Endothelial cell of umbilical vein (primary cell): ENCODE measurements around the gene CAMK2N2. TPM values are rescaled to one million over a fixed set of nuclear protein-coding genes. Genes with fewer than 3 reads are reported as not detected.
"Not testable (repeated sequence)": the region's sequence is repeated elsewhere in the genome, so short reads cannot be mapped to it uniquely, and the experiment has no call there.

Source experiments
- BruUV-seq: library from RNA; stranded (reverse); fragments of 400-500 nt; replicated peaks from 2 replicates; lab custom pipeline; 2021; lab: Mats Ljungman, UMichigan
- CTCF ChIA-PET: fragments of 300-600, 350-600 bp; sonication (Branson Sonifier 250); formaldehyde crosslinking; loops from one replicate; lab custom pipeline; 2021; ENCODE audit warnings: antibody characterized with exemption, inconsistent platforms; lab: Charles Lee
- POLR2A ChIA-PET: fragments of 300-600, 350-600 bp; sonication (Branson Sonifier 250); formaldehyde crosslinking; loops from one replicate; lab custom pipeline; 2021; ENCODE audit warnings: antibody characterized with exemption, inconsistent platforms; lab: Charles Lee
- DNase-seq: peaks from one replicate; pipeline ENCODE4 v3.0.0-alpha.2; 2011; ENCODE audit warnings: low read depth, low spot score
- FAIRE-seq: peaks from 2 replicates; lab custom pipeline; 2011; peaks lifted over from hg19 to GRCh38; lab: Jason Lieb, UNC
- H2AFZ ChIP-seq: 2 replicates; pipeline ENCODE4 v1.6.0; 2012; ENCODE audit warnings: low read depth, low read length, control low read depth, inconsistent platforms
- H3K27ac ChIP-seq: 2 replicates; pipeline ENCODE4 v1.5.1; 2011; ENCODE audit warnings: low read depth, mild to moderate bottlenecking, control low read depth, low read length, moderate library complexity; ENCODE audit not compliant: insufficient read depth
- H3K27me3 ChIP-seq, 2 experiments: 2 replicates each; pipeline versions ENCODE4 v1.6.0 to v1.6.1; 2011; ENCODE audit warnings: low read length in 2 of 2, mixed read lengths in 1 of 2; ENCODE audit not compliant: control insufficient read depth in 2 of 2, insufficient read depth in 2 of 2
- H3K36me3 ChIP-seq, 2 experiments: 2 replicates in 1 of 2; 3 replicates in 1 of 2; pipeline ENCODE4 v1.5.1; 2011; ENCODE audit warnings: low read length in 2 of 2, mild to moderate bottlenecking in 1 of 2, moderate library complexity in 1 of 2; ENCODE audit not compliant: control insufficient read depth in 2 of 2, insufficient read depth in 2 of 2; ENCODE audit errors: extremely low read depth in 1 of 2
- H3K4me1 ChIP-seq: 3 replicates; pipeline ENCODE4 v1.5.1; 2011; ENCODE audit warnings: mild to moderate bottlenecking, low read length; ENCODE audit not compliant: control insufficient read depth, insufficient read depth; ENCODE audit errors: extremely low read depth
- H3K4me2 ChIP-seq: 2 replicates; pipeline ENCODE4 v1.6.1; 2011; ENCODE audit warnings: low read length, control low read depth, mixed read lengths; ENCODE audit not compliant: insufficient read depth
- H3K4me3 ChIP-seq, 3 experiments: fragments of 200-600 bp in 1 of 3; sonication (generic), shearing (Covaris generic) in 1 of 3; replicated peaks in 1 of 3; 2 replicates each; pipeline ENCODE4 v1.5.1; 2011 to 2016; ENCODE audit warnings: control low read depth in 3 of 3, low read length in 3 of 3, mild to moderate bottlenecking in 2 of 3, inconsistent platforms in 1 of 3, low read depth in 1 of 3, moderate library complexity in 1 of 3; ENCODE audit not compliant: insufficient read depth in 1 of 3
- H3K79me2 ChIP-seq: 2 replicates; pipeline ENCODE4 v1.6.0; 2012; ENCODE audit warnings: low read length, inconsistent platforms; ENCODE audit not compliant: control insufficient read depth, insufficient read depth
- H3K9ac ChIP-seq: replicated peaks from 2 replicates; pipeline ENCODE3; 2011; ENCODE audit warnings: low read length, control low read depth; ENCODE audit not compliant: insufficient read depth; ENCODE audit errors: extremely low read depth
- H3K9me1 ChIP-seq: replicated peaks from 3 replicates; pipeline ENCODE4 v1.6.0; 2011; ENCODE audit warnings: mild to moderate bottlenecking, low read length; ENCODE audit not compliant: control insufficient read depth, insufficient read depth; ENCODE audit errors: extremely low read depth
- H3K9me3 ChIP-seq: replicated peaks from 2 replicates; pipeline ENCODE4 v1.5.1; 2012; ENCODE audit warnings: low read length, inconsistent platforms; ENCODE audit not compliant: control insufficient read depth, insufficient read depth
- H4K20me1 ChIP-seq: replicated peaks from 2 replicates; pipeline ENCODE3; 2011; ENCODE audit warnings: mild to moderate bottlenecking, low read length; ENCODE audit not compliant: control insufficient read depth, insufficient read depth; ENCODE audit errors: extremely low read depth
- CTCF ChIP-seq, 2 donors: IDR thresholded peaks; 1 replicate in 1 of 2; 2 replicates in 1 of 2; pipeline ENCODE4 v1.5.1; 2011; ENCODE audit warnings: low read length in 2 of 2, mild to moderate bottlenecking in 2 of 2, moderate library complexity in 2 of 2, control low read depth in 1 of 2, inconsistent platforms in 1 of 2, low read depth in 1 of 2; ENCODE audit not compliant: insufficient read depth in 1 of 2; ENCODE audit errors: extremely low read depth in 1 of 2
- EZH2 ChIP-seq: IDR thresholded peaks from 2 replicates; pipeline ENCODE4 v1.6.1; 2012; ENCODE audit warnings: borderline replicate concordance, low read depth, mild to moderate bottlenecking, moderate library complexity, low read length, inconsistent platforms; ENCODE audit not compliant: severe bottlenecking
- FOS ChIP-seq: IDR thresholded peaks from 2 replicates; pipeline ENCODE4 v1.6.1; 2011; ENCODE audit warnings: mild to moderate bottlenecking, low read length, moderate library complexity, borderline replicate concordance; ENCODE audit not compliant: insufficient read depth
- JUN ChIP-seq: IDR thresholded peaks from 2 replicates; pipeline ENCODE4 v1.6.1; 2011; ENCODE audit warnings: borderline replicate concordance, low read depth; ENCODE audit not compliant: insufficient read length, insufficient read depth
- MYC ChIP-seq: IDR thresholded peaks from one replicate; pipeline ENCODE4 v1.6.1; 2011; ENCODE audit warnings: mild to moderate bottlenecking, low read depth, low read length
- POLR2A ChIP-seq: IDR thresholded peaks from 2 replicates; pipeline ENCODE4 v1.6.1; 2012; ENCODE audit warnings: low read depth, mild to moderate bottlenecking, control low read depth, low read length
- POLR2AphosphoS5 ChIP-seq: IDR thresholded peaks from 2 replicates; pipeline ENCODE4 v1.6.1; 2012; ENCODE audit warnings: low read depth, mild to moderate bottlenecking, control low read depth, low read length, moderate library complexity; ENCODE audit not compliant: insufficient read depth
- dilution Hi-C: fragments of 300-500 bp; cut with MboI; formaldehyde crosslinking; loops from one replicate; pipeline ENCODE4 v1.15.0; 2019; ENCODE audit warnings: low sequenced_read_pairs; ENCODE audit not compliant: extremely low pct_ligation_motif_present
- intact Hi-C: fragments of 100-400 bp; cut with micrococcal nuclease; formaldehyde crosslinking; loops from one replicate; pipeline ENCODE4 v1.10.0; 2022
- polyA plus RNA-seq, 4 experiments: library from polyadenylated mRNA; depleted of rRNA in 3 of 4; stranded (reverse) in 3 of 4; unstranded in 1 of 4; fragments of >200 nt; gene quantifications; 2 replicates each; pipeline versions ENCODE4 v1.2.1 to v1.2.3, GENCODE V29; 2011 to 2012; ENCODE audit warnings: missing spikeins in 1 of 4
- total RNA-seq: library from RNA; stranded (reverse); gene quantifications from 2 replicates; pipeline ENCODE4 v1.2.3, GENCODE V29; 2021
- TF ChIP-seq, protein P1 (sequence below): IDR thresholded peaks from 2 replicates; pipeline ENCODE4 v1.6.1; 2011; ENCODE audit not compliant: insufficient read depth, insufficient read length

CAMK2N2 gene
- total and polyA plus RNA-seq, 2 donors (not counting 3 experiments of a cell fraction or from before 2014, with no cell fraction given): 0.11 TPM; not detected in 1

GRCh38 chr3:184272269-184272668 lies 10.9 kb upstream of the CAMK2N2 start:
- Histone ChIP-seq H3K9me1 (no peaks in the 10 kb centered on the region), H3K27ac (no peak overlapping the region), H3K4me2 (no peak overlapping the region), H2AFZ (no peak overlapping the region), H3K9ac (no peak overlapping the region), H3K4me3 (no peak overlapping the region), H4K20me1 (no peaks in the 10 kb centered on the region), H3K4me1 (no peaks in the 10 kb centered on the region), H3K79me2 (no peaks in the 10 kb centered on the region), H3K9me3 (no peaks in the 10 kb centered on the region), H3K27me3 (peaks cover 22 to 25% of the 10 kb centered on the region in 2 experiments), H3K36me3 (no peaks in the 10 kb centered on the region)
- BruUV-seq: no TSS peak
- intact Hi-C loops (no loop called here), dilution Hi-C loops (no loop called here)
- ChIA-PET POLR2A (interaction anchor here (0.5 kb wide), 1 partner anchor 388 kb away, joined by 3 read pairs; no protein-coding TSS in a partner anchor), CTCF (interaction anchor here (1.6 kb wide), 1 partner anchor 45 kb away, joined by 6 read pairs; no protein-coding TSS in a partner anchor)
- DNase-seq (no peak), FAIRE-seq (no peak)
- TF ChIP-seq POLR2A: no peak
- no peak for TF ChIP-seq EZH2
- TF ChIP-seq, protein P1, sequence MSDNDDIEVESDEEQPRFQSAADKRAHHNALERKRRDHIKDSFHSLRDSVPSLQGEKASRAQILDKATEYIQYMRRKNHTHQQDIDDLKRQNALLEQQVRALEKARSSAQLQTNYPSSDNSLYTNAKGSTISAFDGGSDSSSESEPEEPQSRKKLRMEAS: no peak
- no peak for TF ChIP-seq FOS
- TF ChIP-seq JUN: no peak
- no peak for TF ChIP-seq POLR2AphosphoS5
- TF ChIP-seq MYC: no peak
- no peak for TF ChIP-seq CTCF (IDR thresholded peaks at IDR 0.05; ENCODE audit: extremely low read depth in 1 of 2, insufficient read depth in 1 of 2, low read depth in 1 of 2, low read length in 2 of 2)

- H3K4me3 ChIP-seq, H3K79me2 ChIP-seq, dilution Hi-C loops, H3K9ac ChIP-seq, H3K27ac ChIP-seq, H3K9me1 ChIP-seq, POLR2A ChIA-PET, H3K4me1 ChIP-seq, H3K9me3 ChIP-seq, DNase-seq, H3K4me2 ChIP-seq, intact Hi-C loops, CTCF ChIA-PET, FAIRE-seq, BruUV-seq, H4K20me1 ChIP-seq, H3K36me3 ChIP-seq, H2AFZ ChIP-seq: not testable (repeated sequence)
- peaks cover 8 to 11% of the 10 kb centered on the region in 2 experiments for H3K27me3 ChIP-seq
These were observed 5.9 kb upstream of the CAMK2N2 start for GRCh38 chr3:184267249-184267648.
